Right lobe of liver (tissue), 4 donors: ENCODE results near the gene PGGT1B.

Experiments used
- POLR2A ChIP-seq: fragments of 450-650 bp; IDR thresholded peaks from one replicate; pipeline ENCODE4 v1.6.1; 2017; ENCODE audit warnings: antibody characterized with exemption, mild to moderate bottlenecking
- TF ChIP-seq, protein P1 (sequence below), 4 donors: fragments of 200-600 bp in 3 of 4; fragments of 450-650 bp in 1 of 4; IDR thresholded peaks; one replicate each; pipeline versions ENCODE4 v1.5.1 to v1.8.0; 2016 to 2022; ENCODE audit warnings: antibody characterized with exemption in 4 of 4, mild to moderate bottlenecking in 2 of 4
- donor health status: DM: no; HTN: no; CAD: no.
- donor health status: DM: no; HTN: no; CAD: no.
- donor health status: DM: no; HTN: yes; CAD: no.

DNA sequence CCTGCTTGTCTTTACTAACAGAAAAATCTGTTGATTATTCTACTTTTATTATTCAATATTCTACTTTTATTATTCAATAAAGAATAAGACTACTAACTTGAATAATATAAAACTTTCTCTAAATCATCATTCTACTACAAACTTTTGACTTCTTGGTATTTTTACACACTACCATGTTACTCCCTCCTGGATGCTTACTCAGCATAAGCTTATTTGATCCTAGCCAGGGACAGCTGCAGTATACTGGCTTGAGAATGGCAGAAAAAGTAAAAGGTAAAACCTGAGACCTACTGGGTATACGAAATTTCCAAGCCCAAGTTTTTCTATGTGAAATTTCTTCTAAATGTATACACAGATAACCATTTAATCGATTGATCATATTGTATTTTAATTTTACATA, 26.1 kb downstream of the PGGT1B start:
- TF ChIP-seq, protein P1, sequence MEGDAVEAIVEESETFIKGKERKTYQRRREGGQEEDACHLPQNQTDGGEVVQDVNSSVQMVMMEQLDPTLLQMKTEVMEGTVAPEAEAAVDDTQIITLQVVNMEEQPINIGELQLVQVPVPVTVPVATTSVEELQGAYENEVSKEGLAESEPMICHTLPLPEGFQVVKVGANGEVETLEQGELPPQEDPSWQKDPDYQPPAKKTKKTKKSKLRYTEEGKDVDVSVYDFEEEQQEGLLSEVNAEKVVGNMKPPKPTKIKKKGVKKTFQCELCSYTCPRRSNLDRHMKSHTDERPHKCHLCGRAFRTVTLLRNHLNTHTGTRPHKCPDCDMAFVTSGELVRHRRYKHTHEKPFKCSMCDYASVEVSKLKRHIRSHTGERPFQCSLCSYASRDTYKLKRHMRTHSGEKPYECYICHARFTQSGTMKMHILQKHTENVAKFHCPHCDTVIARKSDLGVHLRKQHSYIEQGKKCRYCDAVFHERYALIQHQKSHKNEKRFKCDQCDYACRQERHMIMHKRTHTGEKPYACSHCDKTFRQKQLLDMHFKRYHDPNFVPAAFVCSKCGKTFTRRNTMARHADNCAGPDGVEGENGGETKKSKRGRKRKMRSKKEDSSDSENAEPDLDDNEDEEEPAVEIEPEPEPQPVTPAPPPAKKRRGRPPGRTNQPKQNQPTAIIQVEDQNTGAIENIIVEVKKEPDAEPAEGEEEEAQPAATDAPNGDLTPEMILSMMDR (IDR thresholded peaks at IDR 0.05), result no peak
- no peak for TF ChIP-seq POLR2A
